PC-9 (cell line): Measurements from ENCODE around the gene KDM4C.

Experiments
- CTCF ChIP-seq: fragments of 200-600 bp; sonication (generic); conservative IDR thresholded peaks from 2 replicates; pipeline ENCODE4 v1.6.1; 2017; ENCODE audit warnings: mixed run types, antibody characterized with exemption, mild to moderate bottlenecking, moderate library complexity
- EZH2 ChIP-seq: fragments of 200-600 bp; sonication (generic); IDR thresholded peaks from 2 replicates; pipeline ENCODE4 v1.8.0; 2017; ENCODE audit warnings: antibody characterized with exemption, low read depth

GRCh38 chr9:6921315-6921714, 163.5 kb downstream of the KDM4C start:
- TF ChIP-seq CTCF (no peak), EZH2 (no peak)
